GM19463 (cell line): ENCODE data around the gene GNS.
A peak's percentile ranks its signal among the peaks of the same experiment; 100 is the strongest.

ENCODE experiments used
- ATAC-seq: cut with Tn5 transposase; IDR thresholded peaks from one replicate; pipeline ENCODE4 v1.9.1; 2021; ENCODE audit warnings: mild to moderate bottlenecking, moderate library complexity; ENCODE audit not compliant: unreplicated experiment

Gene GNS

GRCh38 chr12:64678248-64678647, 81.0 kb downstream of the GNS start:
- ATAC-seq, result no peak

- ATAC-seq, result no peak
Measured at GRCh38 chr12:64675795-64676194, 83.4 kb downstream of the GNS start.

GRCh38 chr12:64674367-64674922, 84.8 kb downstream of the GNS start:
- ATAC-seq, result no peak

- no peak for ATAC-seq
Measured at GRCh38 chr12:64673490-64674169, 85.6 kb downstream of the GNS start.

- ATAC-seq, result no peak
Measured at GRCh38 chr12:64672925-64673409, 86.2 kb downstream of the GNS start.

- ATAC-seq, result no peak
Measured at GRCh38 chr12:64671681-64672080, 87.5 kb downstream of the GNS start.

GRCh38 chr12:64670919-64671639, 88.1 kb downstream of the GNS start:
- peak; percentile 18 for ATAC-seq

- ATAC-seq, result no peak
Measured at GRCh38 chr12:64670019-64670418, 89.2 kb downstream of the GNS start.

GRCh38 chr12:64669270-64669842, 89.8 kb downstream of the GNS start:
- ATAC-seq, result peak; percentile 56

GRCh38 chr12:64667793-64668192, 91.4 kb downstream of the GNS start:
- no peak for ATAC-seq

GRCh38 chr12:64666054-64666914, 92.9 kb downstream of the GNS start:
- peak; percentile 34 for ATAC-seq

GRCh38 chr12:64665514-64665913, 93.7 kb downstream of the GNS start:
- ATAC-seq, result peak; percentile 43
